Activated CD4-positive, alpha-beta T cell treated with anti-CD3 and anti-CD28 coated beads for 24 hours (primary cell): ENCODE measurements around the gene MYH2.
"Not testable (repeated sequence)": the region's sequence is repeated elsewhere in the genome, so short reads cannot be mapped to it uniquely, and the experiment has no call there.

Source experiments
- DNase-seq, 2 donors: peaks; one replicate each; pipeline ENCODE4 v3.0.0-alpha.2; 2020; ENCODE audit warnings: low read depth in 2 of 2

The MYH2 gene

DNA sequence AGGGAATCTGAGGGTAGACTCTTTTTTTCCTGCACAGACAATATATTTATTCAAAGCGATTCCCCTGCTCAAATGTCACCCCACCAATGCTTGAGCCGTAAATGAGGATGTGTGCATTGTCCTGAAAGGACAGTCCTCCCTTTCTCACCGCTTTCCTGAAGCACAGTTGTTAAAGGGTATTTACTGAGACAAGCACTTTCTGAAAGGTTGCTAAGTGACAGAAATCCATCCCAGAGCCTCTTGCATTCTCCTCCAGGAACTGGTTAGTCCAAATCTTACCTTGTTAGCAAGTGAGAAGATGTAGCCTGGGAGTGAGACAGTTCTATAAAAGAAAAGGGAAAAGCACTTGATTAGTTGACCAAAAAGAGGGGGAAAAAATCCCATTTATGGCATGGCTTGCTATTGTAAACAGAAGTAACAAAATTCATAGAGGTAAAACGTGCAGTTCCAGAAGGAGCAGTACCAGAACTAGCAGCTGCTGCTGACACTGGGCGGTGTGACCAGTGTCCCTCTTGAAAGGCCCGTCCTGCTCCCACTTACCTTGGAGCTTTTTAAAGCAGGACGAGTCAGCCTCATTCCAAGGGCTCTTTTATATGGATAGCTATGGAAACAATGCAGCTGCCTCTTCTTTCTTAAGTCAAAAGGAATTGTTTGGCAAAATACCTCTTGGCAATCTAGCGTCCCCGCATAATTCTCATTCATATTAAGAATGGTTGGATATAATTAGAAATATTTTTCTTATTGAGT is at the start of gene MYH2:
TSS of gene MYH2 (minus strand) at position 563 of the 747 bp plus-strand sequence. CDS start 1,738 bp downstream, outside the sequence.
- no peak for DNase-seq

DNA sequence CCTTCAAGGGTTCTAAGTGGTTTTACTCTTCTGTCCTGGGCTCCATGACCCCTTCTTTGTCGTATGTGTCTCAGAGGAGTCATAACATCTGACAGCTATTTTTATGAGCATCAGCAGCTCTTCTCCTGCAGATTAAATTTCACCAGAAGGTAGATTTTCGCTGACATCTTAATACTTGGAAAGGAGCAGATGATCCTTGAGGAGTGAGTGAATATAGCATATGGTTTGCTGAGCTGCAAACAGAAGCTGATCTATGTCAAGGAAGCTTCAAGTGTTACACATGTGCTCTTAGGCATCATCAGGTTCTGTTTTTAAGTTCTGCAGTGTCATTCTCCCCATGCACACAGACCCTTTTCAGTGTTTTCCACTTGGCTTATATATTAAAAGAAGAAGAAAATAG is 49.2 kb upstream of the MYH2 start:
- DNase-seq = no peak

DNA sequence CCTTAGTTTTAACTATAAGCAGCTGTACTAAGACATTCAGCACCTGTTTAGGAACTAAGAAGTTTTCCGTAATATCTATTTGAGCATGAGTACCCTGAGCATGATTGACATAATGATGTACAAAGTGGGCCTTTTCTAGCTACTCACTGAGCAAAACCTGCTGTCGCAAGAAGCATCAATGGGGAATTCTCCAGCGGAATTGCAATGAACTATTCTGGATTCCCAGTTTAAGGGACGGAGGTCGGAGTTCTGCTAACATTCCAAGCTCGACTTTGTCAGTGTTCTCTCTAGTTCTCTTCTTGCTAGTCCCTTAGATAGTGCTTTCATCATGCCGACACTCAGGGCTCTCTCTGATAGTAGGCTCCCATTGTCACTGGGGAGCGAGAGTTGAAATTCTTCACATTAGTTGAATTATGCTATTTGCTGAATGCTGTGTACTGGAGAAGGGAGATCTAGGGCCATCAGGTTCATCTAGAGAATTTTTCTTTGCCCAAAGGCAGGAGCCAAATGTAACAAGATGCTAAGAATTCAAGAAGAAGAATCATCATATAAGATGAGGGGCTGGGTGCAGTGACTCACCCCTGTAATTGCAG is 40.2 kb upstream of the MYH2 start:
- DNase-seq = no peak

DNA sequence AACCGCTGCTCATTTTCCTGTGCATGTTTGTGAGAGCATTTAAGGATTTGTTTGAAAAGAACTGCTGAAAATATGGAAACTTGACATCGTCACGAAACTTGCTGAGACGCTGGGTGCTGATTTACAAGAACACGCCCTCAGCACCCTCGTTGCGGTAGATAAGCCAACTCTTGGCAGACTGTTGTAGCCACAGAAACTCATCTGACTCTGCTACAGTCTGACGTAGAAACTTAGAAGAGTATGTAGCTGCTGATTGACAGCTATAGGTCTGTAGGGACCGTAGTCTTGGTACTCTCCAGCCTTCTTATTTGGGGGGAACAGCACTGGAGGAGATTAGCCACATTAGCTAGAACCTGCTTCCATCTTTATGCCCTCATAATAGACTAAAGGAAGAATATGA is 36.1 kb upstream of the MYH2 start:
- no peak for DNase-seq

DNA sequence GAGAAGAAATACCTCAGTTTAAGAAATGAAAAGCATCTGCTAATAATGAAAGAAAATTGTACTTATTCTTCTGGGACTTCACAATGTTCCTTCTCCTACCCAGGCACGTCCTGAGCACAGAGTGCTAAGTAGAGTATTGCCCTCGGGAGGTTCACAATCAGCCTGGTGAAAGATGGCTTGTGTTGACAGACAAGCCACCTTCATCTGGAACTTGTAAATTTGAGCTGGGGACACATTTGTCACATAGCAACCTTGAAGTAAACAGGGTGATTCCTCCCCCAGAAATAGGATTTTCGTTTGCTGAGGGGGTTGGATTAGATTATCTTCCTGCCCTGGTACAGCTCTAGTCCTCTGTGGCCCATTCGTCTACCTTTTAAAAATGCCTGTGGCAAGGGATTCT is 34.4 kb upstream of the MYH2 start:
- no peak for DNase-seq

DNA sequence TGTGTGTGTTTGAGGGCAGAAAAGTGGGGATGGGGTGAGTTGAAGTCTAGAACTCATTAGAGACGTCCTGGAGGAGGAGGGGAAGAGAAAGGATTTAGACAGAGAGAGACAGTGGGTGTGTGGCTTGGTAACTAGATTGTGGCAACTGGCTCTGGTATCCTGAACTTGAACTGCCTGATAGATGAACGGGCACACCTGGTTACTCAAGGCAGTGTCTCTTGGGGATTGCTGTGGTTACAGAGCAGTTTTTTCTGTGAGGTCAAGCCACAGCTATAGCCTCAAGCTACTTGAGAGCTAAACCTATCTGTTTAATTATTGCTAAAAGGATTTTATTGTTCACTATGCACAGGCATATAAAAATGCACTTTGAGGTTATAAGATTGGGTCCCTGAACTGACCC is 29.8 kb upstream of the MYH2 start:
- DNase-seq = no peak

DNA sequence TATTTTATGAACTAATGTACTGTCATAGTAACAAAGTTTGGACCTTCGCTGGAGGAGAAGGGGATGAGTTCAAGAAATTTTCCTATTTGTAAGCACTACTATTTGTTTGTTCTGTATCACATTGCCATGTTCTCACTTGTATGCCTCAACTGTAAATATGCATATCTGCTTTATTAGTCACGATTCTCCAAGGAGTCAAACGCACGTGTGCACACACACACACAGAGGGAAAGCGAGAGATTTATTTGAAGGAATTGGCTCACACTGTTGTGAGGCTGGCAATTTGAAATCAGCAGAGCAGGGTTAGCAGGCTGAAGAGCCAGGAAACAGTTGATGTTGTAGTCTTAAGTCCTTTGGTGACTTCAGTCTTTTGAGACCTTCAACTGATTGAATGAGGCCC is 24.9 kb upstream of the MYH2 start:
- DNase-seq = no peak

DNA sequence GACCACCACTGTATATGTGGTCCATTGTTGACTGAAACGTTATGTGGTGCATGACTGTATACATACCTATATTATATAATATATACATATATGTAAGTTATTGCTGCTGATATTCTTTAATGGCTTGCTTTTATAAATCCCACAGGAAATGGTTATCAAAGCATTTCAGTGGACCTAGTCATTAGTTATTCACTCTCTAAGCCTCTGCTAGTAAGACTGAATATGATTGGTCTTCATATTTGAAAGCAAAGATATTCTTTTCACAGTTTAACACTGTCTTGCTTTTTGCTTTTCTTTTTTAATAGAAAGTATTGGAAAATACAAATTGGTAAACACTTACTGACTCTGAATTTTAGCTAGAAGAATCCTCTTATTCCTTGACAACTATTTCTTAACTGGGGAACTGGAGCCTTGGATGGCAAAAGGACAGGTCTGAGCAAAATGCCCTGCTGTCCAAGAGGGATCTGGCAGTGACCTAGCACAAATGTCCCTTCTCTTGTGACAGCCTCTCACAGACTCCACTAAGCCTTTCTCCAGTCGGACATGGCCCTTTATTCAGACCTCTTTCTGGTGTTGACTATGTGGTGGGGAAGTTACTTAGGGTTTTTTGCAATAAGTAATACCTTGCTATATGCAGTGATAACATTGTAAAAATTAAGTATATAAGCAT is 14.7 kb upstream of the MYH2 start:
- no peak for DNase-seq

DNA sequence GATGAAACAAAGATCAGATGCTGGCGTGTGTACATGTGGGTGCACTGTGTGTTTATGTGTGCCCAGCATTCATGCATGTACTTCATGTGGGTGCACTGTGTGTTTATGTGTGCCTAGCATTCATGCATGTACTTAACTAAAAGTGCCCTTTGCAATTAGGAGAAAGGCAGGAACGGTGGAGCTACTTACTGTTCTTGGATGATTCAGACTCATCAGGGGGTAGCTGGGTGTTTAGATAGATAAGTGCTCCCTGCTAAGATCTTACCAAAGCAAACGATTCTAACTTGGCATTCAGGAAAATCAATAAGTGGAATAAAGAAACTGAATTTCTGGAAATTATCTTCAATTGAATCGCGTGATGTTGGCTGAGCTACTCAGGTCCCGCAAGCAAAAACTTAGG is 8.6 kb upstream of the MYH2 start:
- no peak for DNase-seq

DNA sequence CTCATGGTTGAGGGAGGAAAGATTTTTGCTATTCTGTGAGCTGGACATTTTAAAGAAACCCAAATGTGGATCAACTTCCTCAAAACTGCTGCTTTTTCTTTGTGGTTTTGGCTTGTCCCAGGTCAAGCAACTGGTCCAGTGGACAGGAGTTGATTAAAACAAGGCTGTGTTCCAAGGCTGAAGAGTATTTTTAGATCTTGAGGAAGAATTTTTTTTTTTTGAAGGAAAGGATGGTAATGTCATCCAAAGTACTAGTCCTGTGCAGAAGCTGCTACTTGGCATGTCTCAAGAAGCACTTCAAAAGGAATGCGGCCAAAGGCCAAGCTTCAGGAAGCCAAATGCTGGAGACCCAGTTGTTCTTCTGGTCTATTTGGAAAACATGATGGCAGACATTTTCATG is 8.0 kb upstream of the MYH2 start:
- no peak for DNase-seq

DNA sequence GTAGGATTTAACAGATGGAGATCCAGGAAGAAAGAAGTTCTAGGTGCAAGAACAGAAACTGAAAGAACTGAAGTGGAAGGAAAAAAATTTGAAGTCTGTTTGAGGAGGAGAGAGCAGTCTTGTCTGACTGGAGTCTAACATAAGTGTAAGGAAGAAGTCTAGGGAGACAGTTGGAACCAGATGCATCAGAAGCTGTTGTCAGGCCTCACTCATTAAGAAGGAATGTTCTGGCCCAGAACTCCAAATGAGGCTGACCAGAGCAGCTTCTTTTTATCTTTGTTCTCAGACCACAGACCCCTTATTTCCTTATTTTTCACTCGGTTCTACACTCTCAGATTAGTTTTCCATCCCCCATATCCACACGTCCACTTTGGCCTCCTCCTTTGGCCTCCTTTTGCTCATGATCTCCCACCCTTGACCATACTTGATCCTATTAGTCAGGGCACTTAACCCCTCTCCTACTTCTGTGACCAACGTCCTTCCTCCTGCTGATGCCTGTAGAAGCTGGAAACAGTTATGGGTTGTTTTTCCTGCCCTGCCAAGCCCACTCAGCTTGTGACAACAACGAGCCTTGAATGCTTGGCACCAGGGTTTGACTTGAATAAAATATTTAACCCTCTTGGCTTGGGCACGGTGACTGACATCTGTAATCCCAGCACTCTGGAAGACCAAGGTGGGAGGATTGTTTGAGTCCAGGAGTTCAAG is 7.0 kb upstream of the MYH2 start:
- DNase-seq = no peak

DNA sequence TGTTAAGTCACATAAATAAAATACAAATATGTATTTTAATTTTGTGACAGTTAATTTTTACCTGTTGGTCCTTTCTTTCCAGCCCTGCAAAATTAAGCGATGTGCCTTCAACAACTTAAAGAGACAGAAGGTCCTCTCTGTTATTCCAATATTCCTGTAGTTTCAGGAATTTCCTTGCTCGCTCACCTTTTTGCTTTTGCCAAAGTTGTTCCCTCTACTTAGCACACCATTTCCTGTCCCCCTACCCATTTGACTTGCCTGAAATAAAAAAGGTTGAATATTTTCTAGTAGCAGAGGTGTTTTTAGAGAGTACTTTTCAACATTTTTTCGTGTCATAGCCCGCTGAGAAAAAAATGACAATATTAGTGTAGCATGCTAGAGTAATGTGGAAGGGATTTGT is 556 bp upstream of the MYH2 start:
- no peak for DNase-seq

DNA sequence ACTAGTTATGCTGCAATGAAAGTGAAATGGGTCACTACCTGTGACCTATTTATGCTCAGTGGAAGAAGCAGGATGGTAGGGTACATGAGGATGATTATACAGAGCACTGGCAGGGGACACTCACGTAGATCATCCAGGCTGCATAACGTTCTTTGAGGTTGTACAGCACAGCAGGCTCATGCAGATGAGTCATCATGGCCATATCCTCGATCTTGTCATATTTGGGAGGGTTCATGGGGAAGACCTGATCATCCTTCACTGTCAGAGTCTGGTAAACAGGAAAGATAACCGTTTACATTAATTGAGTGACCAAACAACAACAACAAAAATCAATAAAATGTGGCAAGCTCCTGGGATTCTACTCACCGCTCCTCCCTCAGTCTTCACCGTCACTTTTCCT is 2.1 kb downstream of the MYH2 start:
- DNase-seq = no peak

DNA sequence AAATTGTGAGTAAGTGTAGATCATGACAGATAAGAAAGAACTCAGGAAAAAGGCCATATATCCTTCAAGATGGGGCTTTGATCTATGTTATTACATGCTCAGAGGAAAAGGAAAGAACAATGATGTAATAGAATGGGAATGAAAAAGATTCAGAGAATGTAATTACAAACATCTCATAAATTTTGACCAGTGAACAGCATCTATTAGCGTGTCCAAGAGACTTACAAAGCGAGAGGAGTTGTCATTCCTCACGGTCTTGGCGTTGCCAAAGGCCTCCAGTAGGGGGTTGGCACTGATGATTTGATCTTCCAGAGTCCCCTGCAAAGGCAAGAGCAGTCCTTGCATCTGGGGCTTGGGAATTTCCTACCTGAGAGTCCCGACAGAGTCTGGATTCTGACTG is 6.0 kb downstream of the MYH2 start:
- not testable (repeated sequence) for DNase-seq

DNA sequence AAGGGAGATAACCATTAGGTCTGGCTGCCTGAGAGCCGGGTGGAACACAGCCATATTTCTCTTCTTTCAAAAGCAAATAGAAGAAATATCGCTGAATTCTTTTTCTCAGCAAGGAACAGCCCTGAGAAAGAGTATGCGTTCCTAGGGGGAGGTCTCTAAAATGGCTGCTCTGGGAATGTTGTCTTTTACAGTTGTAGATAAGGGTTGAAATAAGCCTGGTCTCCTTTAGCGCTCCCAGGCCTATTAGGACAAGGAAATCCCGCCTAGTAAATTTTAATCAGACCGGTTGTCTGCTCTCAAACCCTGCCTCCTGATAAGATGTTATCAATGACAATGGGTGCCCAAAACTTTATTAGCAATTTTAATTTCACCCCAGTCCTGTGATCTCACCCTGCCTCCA is 8.3 kb downstream of the MYH2 start:
- DNase-seq = not testable (repeated sequence)

DNA sequence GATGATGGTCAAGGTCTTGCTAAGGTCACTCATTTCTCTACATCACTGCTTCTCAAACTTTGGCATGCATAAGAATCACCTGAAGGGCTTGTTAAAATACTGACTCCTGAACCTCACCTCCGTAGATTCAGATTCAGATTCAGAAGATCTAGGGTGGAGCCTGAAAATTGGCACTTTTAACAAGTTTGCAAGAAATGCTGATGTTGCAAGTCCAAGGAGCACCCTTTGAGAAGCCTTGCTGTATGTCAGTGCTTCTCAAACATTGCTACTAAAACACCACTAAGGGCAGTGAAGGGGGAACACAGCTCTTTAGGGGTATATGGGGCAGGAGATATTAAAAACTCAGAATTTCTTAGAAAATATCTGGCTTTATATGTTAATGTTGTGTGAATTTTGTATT is 17.4 kb downstream of the MYH2 start:
- no peak for DNase-seq

DNA sequence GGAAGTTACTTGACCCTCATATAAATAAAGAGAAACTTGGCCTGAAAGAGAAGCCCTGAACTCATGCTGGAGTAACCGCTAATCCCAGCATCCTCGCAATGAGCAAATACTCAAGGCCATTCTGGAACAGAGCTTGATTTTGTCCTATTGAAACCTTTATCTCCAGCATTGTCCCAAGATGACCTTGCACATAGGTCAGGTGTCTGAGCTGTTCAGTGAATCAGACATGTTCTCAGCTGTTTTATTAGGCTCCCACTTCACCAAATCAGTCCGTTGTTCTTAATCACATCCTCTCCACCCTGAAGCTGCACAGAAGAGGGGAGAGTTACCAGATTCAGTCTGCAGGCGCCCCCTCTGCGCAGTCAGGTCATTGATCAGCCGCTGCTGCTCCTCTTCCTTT is 22.0 kb downstream of the MYH2 start:
- DNase-seq = no peak

DNA sequence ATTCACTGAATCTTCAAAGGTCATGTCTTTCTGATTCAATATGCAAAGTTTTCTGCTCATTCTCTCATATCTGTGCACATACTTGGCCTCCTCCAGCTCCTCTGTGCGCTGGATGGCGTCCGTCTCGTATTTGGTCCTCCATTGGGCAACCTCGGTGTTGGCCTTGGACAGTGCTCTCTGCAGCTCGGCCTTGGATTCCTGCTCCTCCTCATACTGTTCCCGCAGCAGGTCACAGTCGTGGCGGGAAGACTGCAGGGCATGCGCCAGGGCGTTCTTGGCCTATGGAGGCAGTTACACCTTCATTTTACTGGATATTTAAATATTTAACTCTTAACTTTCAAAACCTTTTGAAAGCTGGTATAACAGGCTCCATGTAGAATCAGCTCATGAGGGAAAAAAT is 22.9 kb downstream of the MYH2 start:
- no peak for DNase-seq

DNA sequence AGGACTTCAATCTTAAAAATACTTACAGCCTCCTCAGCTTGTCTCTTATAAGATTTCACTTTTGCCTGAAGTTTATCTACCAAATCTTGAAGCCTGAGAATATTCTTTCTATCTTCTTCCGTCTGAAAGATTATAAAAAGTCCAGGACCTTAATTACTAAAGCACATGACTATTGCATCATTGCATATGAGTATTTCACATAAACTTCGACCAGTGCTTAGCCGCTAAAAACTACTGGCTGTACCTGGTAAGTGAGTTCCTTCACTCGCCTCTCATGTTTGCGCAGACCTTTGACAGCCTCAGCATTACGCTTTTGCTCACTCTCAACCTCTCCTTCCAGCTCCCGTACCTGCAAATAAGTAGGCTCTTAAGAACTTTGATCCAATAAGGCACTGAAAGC is 26.4 kb downstream of the MYH2 start:
- DNase-seq = no peak

DNA sequence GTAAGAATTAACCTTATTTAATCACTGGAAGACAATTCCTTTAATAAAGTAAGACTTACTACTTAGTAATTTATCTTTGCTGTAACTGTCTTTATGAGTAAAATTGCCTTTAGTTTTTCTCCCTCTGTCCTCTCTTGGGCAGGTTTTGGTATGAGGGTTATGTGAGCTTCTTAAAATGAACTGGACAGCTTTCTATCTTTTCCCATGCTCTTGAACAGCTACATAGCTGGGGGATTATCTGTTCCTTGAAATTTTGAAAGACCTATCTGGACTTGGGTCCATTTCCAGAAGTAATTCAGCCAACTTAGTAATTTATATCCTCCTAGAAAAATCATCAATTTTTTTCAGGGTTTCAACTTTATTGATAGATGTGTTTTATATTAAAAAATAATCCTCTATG is 27.5 kb downstream of the MYH2 start:
- DNase-seq = no peak

DNA sequence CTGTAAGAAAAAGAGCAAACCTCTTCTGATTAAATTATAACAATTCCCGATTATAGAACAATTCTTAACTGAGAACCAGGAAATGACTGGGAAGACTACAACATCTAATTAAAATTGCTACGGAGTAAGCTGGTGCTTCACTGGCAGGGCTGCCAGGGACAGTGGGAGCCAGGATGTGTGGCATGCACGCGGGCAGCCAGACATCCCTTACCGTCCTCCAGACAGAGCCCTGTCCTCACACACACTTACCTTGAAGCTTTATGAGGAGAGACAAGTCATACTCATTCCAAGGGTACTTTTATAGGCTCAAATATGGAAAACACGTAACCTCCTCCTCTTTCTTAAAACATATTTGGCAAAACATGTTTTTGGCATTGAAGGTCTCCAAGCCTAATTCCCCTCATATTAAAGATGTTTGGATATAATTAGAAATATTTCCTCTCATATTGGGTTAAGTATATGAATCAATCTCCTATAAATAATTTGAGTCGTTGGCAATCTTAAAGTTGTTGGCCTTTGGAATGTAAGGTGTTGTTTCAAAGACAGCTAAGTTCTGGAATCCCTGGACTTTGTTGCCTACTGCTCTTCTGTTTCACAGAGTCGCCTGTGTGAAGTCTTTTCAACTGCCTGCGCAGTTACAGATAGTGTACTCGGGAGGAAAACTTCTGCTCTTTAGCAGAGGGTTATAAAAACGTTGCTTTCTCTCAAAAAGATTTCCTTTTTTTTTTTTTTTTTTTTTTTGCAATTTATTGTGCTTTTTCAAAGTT is 31.0 kb downstream of the MYH2 start, which contains the start of gene MYH1:
TSS of gene MYH1 (minus strand) at position 272 of the 767 bp plus-strand sequence. CDS start 1,900 bp downstream, outside the sequence.
- DNase-seq = no peak

DNA sequence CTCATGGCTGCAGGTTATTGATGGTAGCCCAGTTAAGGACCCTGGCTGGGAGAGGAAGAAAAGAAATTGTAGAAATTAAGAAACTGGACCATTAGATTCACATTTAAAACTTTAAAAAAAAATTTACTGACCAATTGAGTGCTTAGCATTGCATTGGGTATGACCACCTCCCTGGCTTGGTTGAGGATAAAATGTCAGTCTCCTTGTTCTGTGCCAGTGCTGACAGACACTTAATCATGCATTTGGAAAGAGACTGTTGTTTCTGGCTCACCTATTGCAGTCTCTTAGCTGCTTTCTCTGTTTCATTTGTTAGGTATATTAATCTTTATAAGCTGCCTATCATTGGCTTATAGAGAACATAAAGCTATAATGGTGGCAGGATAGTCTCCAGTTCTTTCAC is 32.8 kb downstream of the MYH2 start:
- DNase-seq = no peak
